Ecto neural progenitor cell (in vitro differentiated cells): ENCODE results near the gene MYOM3.
"Not testable (repeated sequence)": the region's sequence is repeated elsewhere in the genome, so short reads cannot be mapped to it uniquely, and the experiment has no call there.

Experiments used
- DNase-seq: peaks from one replicate; pipeline ENCODE4 v3.0.0-alpha.2; 2018; ENCODE audit warnings: low spot score

MYOM3 gene

GRCh38 chr1:24030976-24031516 is 80.9 kb downstream of the MYOM3 start:
- DNase-seq, result not testable (repeated sequence)

- no peak for DNase-seq
Measured at GRCh38 chr1:24027838-24028468, 84.0 kb downstream of the MYOM3 start.

DNA sequence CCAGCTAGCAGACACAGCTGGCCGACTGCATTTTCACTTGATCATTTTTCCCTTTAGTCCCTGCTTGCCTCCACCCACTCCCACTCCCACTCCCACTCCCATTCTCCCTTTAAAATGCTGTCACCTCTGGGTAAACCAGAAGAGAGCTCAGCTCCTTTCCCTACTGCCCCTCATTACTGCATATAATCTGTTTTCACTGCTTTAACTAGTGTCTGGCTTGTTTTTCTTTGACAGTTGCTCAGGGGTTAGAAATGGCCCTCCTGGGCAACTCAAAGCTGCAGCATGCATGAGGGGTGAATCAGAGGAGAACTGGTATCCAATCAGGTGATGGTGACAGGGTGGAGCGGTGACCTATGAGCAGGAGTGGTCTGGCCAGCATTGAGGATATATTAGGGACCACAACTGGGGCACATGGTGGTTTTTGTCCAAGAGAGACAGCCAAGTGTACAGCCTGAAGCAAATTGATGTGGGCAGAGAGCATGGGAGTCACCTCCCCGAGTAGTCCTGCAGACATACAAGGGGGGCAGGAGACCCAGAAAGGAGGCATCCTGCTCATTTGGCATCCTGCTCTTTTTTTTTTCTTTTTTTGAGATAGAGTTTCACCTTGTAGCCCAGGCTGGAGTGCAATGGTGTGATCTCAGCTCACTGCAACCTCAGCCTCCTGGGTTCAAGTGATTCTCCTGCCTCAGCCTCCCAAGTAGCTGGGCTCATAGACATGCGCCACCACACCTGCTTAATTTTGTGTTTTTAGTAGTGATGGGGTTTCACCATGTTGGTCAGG is 89.2 kb downstream of the MYOM3 start:
- DNase-seq, result no peak

- DNase-seq, result no peak
Measured at GRCh38 chr1:24021403-24022266, 90.3 kb downstream of the MYOM3 start.

GRCh38 chr1:24020470-24020869 is 91.5 kb downstream of the MYOM3 start:
- DNase-seq, result no peak

DNA sequence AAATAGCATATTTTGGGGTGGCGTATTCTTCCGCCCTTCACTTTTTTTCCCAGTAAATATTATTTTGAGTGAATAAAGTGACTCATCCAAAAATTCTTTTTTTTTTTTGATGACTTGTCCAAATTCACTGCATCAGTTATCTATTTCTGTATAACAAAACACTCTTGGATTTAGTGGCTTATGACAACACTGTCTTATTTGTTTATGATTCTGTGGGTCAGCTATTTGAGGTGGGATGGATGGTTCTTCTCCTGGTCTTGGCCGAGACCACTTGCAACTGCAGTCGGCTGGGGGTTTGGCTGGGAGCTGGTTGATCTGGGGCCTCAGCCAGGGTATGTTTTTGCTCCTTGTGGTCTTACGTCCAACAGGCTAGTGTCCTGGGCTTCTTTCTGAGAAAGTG is 91.9 kb downstream of the MYOM3 start:
- DNase-seq, result no peak

- DNase-seq, result peak; percentile 70
Measured at GRCh38 chr1:24018611-24019580, 93.0 kb downstream of the MYOM3 start.

DNA sequence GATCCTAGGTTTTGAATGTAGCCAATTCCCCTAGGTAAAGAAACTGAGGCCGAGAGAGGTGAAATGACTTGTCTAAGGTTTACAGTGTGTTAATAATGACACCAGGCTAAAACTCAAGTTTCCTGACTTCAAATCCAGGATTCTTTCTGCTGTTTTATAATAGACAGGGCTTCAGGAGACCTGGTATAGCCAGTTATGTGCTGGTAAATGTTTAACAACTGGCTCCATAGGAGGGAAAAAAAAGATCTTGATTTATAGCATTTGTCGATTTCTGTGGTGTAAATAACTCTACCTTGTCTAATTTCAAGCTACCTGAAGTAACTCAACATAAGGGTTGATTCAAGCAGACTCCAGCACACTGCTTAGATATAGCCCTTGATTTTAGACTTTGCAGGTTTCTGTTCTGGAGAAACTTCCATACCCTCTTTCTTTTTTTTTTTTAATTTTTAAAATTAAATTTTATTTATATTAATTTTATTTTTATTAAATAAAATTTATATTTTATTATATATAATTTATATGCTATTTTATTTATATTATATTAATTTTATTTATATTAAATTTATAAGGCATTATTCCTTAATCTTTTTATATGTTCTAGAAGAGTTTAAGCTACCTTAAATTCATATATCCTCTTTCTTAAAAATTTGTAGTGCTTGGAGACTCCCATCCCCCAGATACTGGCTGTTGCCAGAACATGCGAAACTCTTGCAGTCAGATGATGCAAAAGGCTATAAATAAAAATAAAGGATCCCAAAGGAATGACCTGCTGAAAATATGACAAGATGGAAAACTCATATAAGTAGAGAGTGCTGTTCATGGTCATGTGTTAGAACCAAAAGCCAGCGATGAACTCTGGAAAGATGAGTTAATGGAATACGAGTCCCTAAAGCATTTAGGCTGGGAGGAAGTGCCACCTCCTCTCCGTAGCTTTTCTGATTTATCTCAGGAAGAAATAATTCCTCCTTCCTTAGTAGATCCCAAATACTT is 96.4 kb downstream of the MYOM3 start:
- DNase-seq, result no peak

- not testable (repeated sequence) for DNase-seq
Measured at GRCh38 chr1:24012878-24013277, 99.1 kb downstream of the MYOM3 start.

DNA sequence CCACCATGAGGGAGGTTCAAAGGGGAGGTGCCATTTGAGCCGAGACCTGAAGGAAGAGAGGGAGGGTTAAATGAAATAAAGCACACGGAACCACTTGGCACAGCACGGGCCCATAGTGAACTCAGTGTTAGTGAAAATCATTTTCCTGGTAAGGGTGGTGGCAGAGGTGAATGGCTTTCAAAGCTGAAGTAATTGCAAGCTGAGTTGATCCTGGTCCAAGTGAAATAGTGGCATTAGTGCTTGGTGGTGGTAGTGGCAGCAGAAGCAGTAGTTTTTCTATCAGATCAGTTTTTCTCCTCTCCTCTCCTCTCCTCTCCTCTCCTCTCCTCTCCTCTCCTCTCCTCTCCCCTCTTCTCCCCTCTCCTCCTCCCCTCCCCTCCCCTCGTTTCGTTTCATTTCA is 101.3 kb downstream of the MYOM3 start:
- no peak for DNase-seq

GRCh38 chr1:24009406-24009805 is 102.5 kb downstream of the MYOM3 start:
- DNase-seq, result no peak

DNA sequence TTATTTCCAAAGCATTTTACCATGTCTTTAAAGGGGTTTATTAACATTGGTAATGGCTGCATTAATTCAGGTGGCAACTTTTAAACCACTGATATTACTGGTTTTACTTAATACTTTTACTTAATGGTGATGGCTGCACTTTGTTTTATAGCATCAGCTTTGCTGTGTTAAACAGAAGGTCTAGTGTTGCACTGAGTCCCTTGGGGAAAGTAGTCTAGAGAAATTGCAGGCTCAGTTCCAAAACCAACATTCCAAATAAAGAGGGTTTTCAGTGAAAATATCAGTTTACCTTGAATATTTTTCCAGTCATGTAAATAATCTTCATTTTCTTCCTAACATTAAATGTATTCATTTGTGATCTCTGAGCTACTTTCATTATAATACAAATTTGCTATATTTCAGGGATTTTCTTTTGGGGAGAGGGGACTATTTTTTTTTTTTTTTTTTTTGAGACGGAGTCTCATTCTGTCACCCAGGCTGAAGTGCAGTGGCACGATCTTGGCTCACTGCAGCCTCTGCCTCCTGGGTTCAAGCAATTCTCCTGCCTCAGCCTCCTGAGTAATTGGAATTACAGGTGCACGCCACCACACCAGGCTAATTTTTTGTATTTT is 103.3 kb downstream of the MYOM3 start:
- not testable (repeated sequence) for DNase-seq

GRCh38 chr1:24007079-24007478 is 104.9 kb downstream of the MYOM3 start:
- no peak for DNase-seq
